HG03354 (cell line): ENCODE results near the gene SMCO2.

Experiments
- ATAC-seq: cut with Tn5 transposase; IDR thresholded peaks from one replicate; pipeline ENCODE4 v1.9.1; 2021; ENCODE audit warnings: mild to moderate bottlenecking; ENCODE audit not compliant: unreplicated experiment, poor library complexity, severe bottlenecking

Gene SMCO2

GRCh38 chr12:27547592-27547991, 101.1 kb downstream of the SMCO2 start:
- ATAC-seq: no peak

DNA sequence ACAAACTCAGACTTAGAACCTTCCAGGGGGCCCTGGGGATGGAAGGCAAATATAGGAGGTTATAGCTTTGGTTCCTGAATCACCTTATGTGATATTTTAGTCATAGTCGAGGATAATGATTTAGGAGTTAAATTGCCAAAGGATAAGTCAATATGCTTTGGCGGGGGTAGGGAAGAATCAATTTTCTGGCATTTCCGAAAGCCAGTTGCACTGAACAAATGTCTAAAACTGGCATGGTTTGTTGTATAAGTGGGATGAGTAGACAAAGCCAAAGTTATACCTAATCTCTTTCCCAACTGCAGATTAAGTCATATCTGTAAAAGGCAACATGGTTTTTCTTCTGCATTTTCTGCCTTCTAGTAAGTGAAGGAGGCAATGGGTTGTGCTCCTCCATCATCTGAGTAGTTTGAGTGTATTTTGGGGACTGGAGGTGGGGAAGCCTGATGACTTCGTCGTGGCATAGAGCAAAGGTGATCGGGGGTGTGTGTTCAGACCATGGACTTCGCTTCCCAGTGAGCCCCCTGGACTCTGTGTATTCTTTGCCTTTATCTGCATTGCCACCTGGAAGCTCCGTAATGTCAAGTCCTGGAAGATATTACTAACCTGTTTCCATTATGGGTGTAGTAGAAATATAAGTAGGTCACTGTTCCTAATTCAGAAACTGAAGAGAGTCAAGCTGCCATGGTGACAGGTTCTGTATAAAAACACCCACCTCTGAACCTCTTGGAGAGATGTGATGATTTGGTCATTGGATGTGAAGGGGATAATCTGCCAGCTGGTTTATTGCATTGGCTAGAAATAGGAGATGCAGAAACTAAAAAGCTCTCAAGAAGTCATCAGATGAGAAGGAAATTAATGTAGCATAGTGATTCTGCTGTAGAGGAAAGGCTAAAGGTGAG, 102.0 kb downstream of the SMCO2 start:
- ATAC-seq: no peak

- no peak for ATAC-seq
Measured at GRCh38 chr12:27549236-27549800, 102.8 kb downstream of the SMCO2 start.

- no peak for ATAC-seq
Measured at GRCh38 chr12:27549801-27550652, 103.5 kb downstream of the SMCO2 start.

DNA sequence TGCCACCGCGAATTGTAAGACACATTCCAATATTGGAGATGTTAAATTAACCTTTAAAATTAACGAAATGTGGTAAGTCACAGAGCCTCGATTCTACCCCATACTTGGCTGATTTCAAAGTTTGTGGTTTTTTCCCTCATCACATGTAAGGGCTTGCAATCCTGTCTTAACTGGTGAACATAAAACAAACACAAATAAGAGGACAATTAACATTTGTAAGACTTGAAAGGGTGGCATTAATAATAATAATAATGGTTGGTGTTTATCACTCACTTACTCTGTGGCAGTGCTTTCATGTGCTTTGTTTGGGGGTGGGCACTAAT, 104.1 kb downstream of the SMCO2 start:
- ATAC-seq: no peak

- ATAC-seq: no peak
Measured at GRCh38 chr12:27551172-27551840, 104.8 kb downstream of the SMCO2 start.
